Measurements from ENCODE around the gene CDC14B. TPM values are rescaled to one million over a fixed set of nuclear protein-coding genes. Genes with fewer than 3 reads are reported as not detected.
"Not testable (repeated sequence)": the region's sequence is repeated elsewhere in the genome, so short reads cannot be mapped to it uniquely, and the experiment has no call there.

CDC14B gene
- 29.0 TPM for total RNA-seq

GRCh38 chr9:96619491-96620180, at the start of gene CDC14B:
Gene CDC14B (minus strand): TSS chr9:96619843. CDS start chr9:96619378, 465 bp downstream.
- ATAC-seq (peak; percentile 77), DNase-seq (ENCODE audit: low spot score) (peak; percentile 85)

DNA sequence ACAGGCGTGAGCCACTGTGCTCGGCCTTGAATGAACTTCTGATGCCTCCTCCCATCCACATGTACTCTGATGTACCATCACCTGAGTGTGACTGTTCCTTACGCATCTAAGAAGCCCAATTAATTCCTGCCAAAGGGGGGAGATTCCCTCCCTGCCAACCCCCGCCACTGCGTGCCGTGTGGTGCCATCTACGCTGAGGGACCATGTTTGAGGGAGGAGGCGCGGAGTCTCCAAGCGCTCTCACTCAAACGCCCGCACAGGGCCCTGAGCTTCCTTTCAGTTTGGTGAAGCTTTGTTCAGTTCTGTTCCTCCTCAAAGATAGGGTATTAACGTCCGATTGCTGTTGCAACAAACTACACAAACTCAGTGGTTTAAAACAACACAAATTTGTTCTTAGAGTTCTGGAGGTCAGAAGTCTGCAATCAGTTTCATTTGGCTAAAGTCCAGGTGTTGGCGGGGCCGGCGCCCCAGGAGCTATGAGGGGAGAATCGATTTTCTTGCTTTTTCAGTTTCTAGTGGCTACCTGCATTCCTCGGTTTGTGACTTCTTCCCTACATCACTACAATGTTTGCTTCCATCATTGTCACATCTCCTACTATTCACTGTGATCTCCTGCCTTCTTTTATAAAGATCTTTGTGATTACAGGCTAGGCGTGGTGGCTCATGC, 49.4 kb upstream of the CDC14B start:
- ATAC-seq (no peak), DNase-seq (ENCODE audit: low spot score) (no peak)

- no peak for DNase-seq (ENCODE audit: low spot score)
Measured at GRCh38 chr9:96667363-96667728, 47.7 kb upstream of the CDC14B start.

GRCh38 chr9:96666653-96667362, 47.2 kb upstream of the CDC14B start:
- ATAC-seq: peak; percentile 98
- not testable (repeated sequence) for DNase-seq (ENCODE audit: low spot score)

More at GRCh38 chr9:96667363-96667728, 47.7 kb upstream of the CDC14B start:
- ATAC-seq: no peak

- DNase-seq (ENCODE audit: low spot score): no peak
- ATAC-seq: no peak
Measured at GRCh38 chr9:96665789-96666188, 46.1 kb upstream of the CDC14B start.

- ATAC-seq (no peak), DNase-seq (ENCODE audit: low spot score) (no peak)
Measured at GRCh38 chr9:96663506-96664120, 44.0 kb upstream of the CDC14B start.

GRCh38 chr9:96661711-96662110, 42.1 kb upstream of the CDC14B start:
- DNase-seq (ENCODE audit: low spot score): no peak
- ATAC-seq: no peak

GRCh38 chr9:96660692-96661248, 41.1 kb upstream of the CDC14B start:
- ATAC-seq (no peak), DNase-seq (ENCODE audit: low spot score) (no peak)

- peak; percentile 86 for ATAC-seq
- DNase-seq (ENCODE audit: low spot score): peak; percentile 83
Measured at GRCh38 chr9:96655198-96655851, 35.7 kb upstream of the CDC14B start, which contains the start of gene PRXL2C. Gene PRXL2C (minus strand): TSS chr9:96655317. CDS start chr9:96655281, 36 bp downstream.

DNA sequence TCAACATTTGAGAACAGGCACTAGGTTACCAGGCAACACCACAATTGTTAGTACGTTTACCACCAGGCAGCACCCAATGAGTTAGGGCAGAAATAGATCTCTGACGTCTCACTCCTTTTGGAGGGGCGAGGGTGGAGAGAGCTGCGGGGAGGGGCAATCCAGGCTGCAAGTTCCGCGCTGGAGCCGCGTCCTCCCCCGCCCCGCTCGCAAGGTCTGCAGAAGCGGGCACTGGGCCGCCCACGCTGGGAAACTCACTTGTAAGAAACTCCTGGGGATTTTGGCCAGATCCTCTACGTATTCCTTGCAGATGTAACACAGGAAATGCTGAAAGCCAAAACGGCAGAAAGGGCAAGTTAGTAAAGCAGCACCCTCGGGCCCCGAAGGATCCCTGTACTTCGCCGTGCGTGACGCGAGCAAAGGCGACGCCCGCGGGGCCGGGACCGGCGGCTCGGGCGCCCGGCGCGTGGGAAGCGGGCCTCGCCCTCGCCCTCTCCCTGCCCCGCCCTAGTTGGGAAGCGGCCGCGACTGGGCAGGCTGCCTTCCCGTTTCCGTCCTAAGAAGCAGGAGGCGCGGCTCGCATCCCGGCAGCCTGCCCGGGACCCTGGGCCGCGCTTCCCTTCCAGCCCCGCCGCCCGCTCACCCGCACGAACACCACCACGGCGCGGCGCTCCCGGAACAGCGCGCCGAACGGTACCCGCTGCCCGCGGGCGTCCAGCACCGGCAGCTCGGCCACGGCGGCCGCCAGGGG, 35.0 kb upstream of the CDC14B start:
- peak; percentile 82 for DNase-seq (ENCODE audit: low spot score)
- ATAC-seq: peak; percentile 87

- ATAC-seq (no peak), DNase-seq (ENCODE audit: low spot score) (no peak)
Measured at GRCh38 chr9:96651626-96652025, 32.0 kb upstream of the CDC14B start.

GRCh38 chr9:96649620-96650324, 30.1 kb upstream of the CDC14B start:
- no peak for DNase-seq (ENCODE audit: low spot score)
- ATAC-seq: no peak

- DNase-seq (ENCODE audit: low spot score) (no peak), ATAC-seq (no peak)
Measured at GRCh38 chr9:96646081-96646991, 26.7 kb upstream of the CDC14B start.

DNA sequence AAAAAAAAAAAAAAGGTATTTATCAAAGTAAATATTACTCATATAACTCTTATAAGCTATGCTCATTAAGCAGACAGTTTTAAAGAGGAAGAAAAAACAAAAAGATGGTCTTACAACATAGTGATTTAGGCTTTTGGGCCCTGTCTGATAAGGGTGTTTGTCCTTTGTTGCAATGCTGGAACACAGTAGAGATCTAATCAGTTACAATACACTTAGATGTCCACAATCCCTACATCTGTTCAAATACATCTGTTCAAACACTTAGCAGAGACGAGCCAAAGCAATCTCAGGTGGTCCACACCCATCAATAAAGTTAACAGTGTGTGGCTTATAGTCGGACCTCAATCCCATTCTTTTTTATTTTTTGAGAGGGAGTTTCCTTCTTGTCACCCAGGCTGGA, 24.5 kb upstream of the CDC14B start:
- ATAC-seq: no peak
- DNase-seq (ENCODE audit: low spot score): no peak

DNA sequence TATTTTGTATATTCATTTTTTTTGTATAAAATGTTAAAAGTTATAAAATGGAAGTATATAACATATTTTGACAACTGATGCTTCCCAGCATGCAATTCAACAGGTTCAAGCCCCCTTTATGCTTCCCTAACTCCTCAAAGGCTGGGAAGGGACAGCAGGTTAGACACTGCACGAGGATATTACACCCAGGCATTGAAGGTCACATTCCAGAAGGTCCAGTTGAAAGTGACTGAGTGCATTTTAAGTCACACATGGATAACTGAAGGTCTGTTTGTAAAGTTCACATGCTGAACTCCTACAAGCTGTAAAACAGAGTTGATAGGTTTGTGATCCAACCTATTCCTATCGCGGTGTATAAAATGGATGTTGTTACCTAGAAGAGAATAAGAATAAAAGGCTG, 21.9 kb upstream of the CDC14B start:
- ATAC-seq (no peak), DNase-seq (ENCODE audit: low spot score) (no peak)

DNA sequence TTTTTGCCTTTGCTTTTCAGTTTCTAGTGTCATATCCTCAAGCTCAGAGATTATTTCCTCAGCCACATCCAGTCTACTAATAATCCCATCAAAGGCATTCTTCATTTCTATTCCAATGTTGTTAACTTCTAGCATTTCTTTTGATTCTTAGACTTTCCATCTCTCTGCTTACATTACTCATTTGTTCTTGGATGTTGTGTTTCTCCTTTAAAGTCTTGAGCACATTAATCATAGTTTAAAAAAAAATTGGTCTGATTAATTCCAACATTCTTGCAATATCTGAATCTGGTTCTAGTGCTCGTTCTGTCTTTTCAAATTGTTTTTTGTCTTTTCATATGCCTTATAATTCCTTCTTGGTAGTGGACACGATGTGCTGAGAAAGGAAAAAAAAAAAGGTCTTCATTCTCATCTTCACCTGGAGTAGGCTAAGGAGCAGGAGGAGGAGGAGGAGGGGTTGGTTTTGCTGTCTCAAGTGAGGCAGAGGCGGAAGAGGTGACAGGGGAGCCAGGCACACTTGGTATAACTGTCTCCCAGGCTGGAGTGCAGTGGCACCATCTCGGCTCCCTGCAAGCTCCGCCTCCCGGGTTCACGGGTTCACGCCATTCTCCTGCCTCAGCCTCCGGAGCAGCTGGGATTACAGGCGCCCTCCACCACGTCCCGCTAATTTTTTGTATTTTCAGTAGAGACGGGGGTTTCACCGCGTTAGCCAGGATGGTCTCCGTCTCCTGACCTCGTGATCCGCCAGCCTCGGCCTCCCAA, 19.1 kb upstream of the CDC14B start:
- DNase-seq (ENCODE audit: low spot score) (no peak), ATAC-seq (no peak)

GRCh38 chr9:96636368-96636767, 16.7 kb upstream of the CDC14B start:
- ATAC-seq: no peak
- no peak for DNase-seq (ENCODE audit: low spot score)
